A673 (cell line): ENCODE results near the gene XDH.

ENCODE experiments used
- EZH2 ChIP-seq: fragments of 200-600 bp; sonication (generic); IDR thresholded peaks from 2 replicates; pipeline ENCODE4 v1.6.1; 2017; ENCODE audit warnings: borderline replicate concordance, low read depth, mild to moderate bottlenecking, mixed read lengths, antibody characterized with exemption, low read length; ENCODE audit not compliant: poor library complexity, severe bottlenecking
- TF ChIP-seq, protein P1 (sequence below): fragments of 300-800, 200-600 bp; sonication (generic); conservative IDR thresholded peaks from 2 replicates; pipeline ENCODE4 v1.5.1; 2017; ENCODE audit warnings: low read depth, mild to moderate bottlenecking, antibody characterized with exemption, low read length, moderate library complexity, mixed read lengths

DNA sequence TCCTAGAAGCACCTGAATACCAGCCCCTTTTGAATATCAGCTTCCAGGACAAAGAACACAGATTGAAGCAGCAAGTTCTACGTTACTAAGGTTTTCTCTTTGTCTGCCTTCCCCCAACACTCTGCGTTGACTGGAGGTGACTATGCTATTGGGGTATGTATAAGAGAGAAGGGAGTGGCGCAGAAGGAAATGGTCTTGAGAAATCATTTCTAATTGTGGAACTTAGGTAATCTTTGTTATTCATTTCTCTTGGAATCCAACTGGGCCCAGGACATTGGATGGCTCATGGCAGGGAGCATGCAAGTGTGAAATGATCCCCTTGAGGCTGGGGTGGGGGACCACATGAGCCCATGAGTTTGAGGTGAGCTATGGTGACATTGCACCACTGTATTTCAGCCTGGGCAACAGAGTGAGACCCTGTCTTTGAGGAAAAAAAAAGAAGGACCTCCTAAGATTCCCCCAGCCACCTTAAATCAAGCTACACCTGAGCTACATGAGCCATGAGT lies 29.7 kb downstream of the XDH start:
- TF ChIP-seq, protein P1, sequence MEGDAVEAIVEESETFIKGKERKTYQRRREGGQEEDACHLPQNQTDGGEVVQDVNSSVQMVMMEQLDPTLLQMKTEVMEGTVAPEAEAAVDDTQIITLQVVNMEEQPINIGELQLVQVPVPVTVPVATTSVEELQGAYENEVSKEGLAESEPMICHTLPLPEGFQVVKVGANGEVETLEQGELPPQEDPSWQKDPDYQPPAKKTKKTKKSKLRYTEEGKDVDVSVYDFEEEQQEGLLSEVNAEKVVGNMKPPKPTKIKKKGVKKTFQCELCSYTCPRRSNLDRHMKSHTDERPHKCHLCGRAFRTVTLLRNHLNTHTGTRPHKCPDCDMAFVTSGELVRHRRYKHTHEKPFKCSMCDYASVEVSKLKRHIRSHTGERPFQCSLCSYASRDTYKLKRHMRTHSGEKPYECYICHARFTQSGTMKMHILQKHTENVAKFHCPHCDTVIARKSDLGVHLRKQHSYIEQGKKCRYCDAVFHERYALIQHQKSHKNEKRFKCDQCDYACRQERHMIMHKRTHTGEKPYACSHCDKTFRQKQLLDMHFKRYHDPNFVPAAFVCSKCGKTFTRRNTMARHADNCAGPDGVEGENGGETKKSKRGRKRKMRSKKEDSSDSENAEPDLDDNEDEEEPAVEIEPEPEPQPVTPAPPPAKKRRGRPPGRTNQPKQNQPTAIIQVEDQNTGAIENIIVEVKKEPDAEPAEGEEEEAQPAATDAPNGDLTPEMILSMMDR = no peak
- no peak for TF ChIP-seq EZH2
